CD4-positive, alpha-beta memory T cell (primary cell): Measurements from ENCODE around the gene STX3. TPM values are rescaled to one million over a fixed set of nuclear protein-coding genes. Genes with fewer than 3 reads are reported as not detected.
A peak's percentile ranks its signal among the peaks of the same experiment; 100 is the strongest.
"Not testable (repeated sequence)": the region's sequence is repeated elsewhere in the genome, so short reads cannot be mapped to it uniquely, and the experiment has no call there.

Experiments
- CTCF ChIA-PET: fragments of 350-600 bp; sonication (Branson Sonifier 250); formaldehyde crosslinking; loops from one replicate; lab custom pipeline; 2021; ENCODE audit warnings: inconsistent platforms; ENCODE audit not compliant: partially characterized antibody; lab: Charles Lee
- POLR2A ChIA-PET: fragments of 350-600 bp; sonication (Branson Sonifier 250); formaldehyde crosslinking; loops from one replicate; lab custom pipeline; 2021; ENCODE audit not compliant: partially characterized antibody; lab: Charles Lee
- DNase-seq, 5 donors: peaks; one replicate each; pipeline versions ENCODE4 v3.0.0 to v3.0.0-alpha.2; 2020 to 2022; ENCODE audit warnings: mixed read lengths in 1 of 5
- H3K27ac ChIP-seq: one replicate; pipeline ENCODE4 v1.7.0; 2013; ENCODE audit warnings: low read depth, low read length
- H3K27me3 ChIP-seq: 2 replicates; pipeline ENCODE4 v1.7.0; 2013; ENCODE audit warnings: mild to moderate bottlenecking, low read length, moderate library complexity; ENCODE audit not compliant: insufficient read depth
- H3K36me3 ChIP-seq: 2 replicates; pipeline ENCODE4 v1.7.0; 2013; ENCODE audit warnings: mild to moderate bottlenecking, low read length, moderate library complexity; ENCODE audit not compliant: insufficient read depth
- H3K4me1 ChIP-seq: 2 replicates; pipeline ENCODE4 v1.7.0; 2013; ENCODE audit warnings: mild to moderate bottlenecking, low read length, moderate library complexity; ENCODE audit not compliant: insufficient read depth
- H3K4me3 ChIP-seq, 2 donors: one replicate each; pipeline ENCODE4 v1.7.0; 2013; ENCODE audit warnings: low read length in 2 of 2, mild to moderate bottlenecking in 1 of 2
- H3K9me3 ChIP-seq, 2 donors: one replicate each; pipeline ENCODE4 v1.7.0; 2013; ENCODE audit warnings: low read length in 2 of 2, control low read depth in 1 of 2; ENCODE audit not compliant: control insufficient read depth in 1 of 2
- H3K27ac Mint-ChIP-seq, 7 donors: one replicate each; pipeline ENCODE4 v1.8.0; 2020 to 2021; ENCODE audit warnings: mixed read lengths in 7 of 7, mild to moderate bottlenecking in 6 of 7, inconsistent platforms in 3 of 7, moderate library complexity in 3 of 7
- H3K27me3 Mint-ChIP-seq, 2 donors: one replicate each; pipeline ENCODE4 v1.8.0; 2020 to 2021; ENCODE audit warnings: mixed read lengths in 2 of 2
- H3K36me3 Mint-ChIP-seq, 2 donors: one replicate each; pipeline ENCODE4 v1.8.0; 2020 to 2021; ENCODE audit warnings: mixed read lengths in 2 of 2, inconsistent platforms in 1 of 2, mild to moderate bottlenecking in 1 of 2
- H3K4me1 Mint-ChIP-seq, 4 donors: one replicate each; pipeline ENCODE4 v1.8.0; 2020 to 2021; ENCODE audit warnings: mixed read lengths in 4 of 4, mild to moderate bottlenecking in 1 of 4
- H3K4me3 Mint-ChIP-seq, 8 donors: one replicate each; pipeline ENCODE4 v1.8.0; 2020 to 2021; ENCODE audit warnings: mixed read lengths in 8 of 8, mild to moderate bottlenecking in 7 of 8, moderate library complexity in 6 of 8, inconsistent platforms in 3 of 8
- H3K9me3 Mint-ChIP-seq, 8 donors: one replicate each; pipeline ENCODE4 v1.8.0; 2020 to 2021; ENCODE audit warnings: mixed read lengths in 8 of 8, mild to moderate bottlenecking in 5 of 8, inconsistent platforms in 3 of 8, moderate library complexity in 1 of 8
- intact Hi-C: fragments of 100-400 bp; cut with micrococcal nuclease; formaldehyde crosslinking; loops from one replicate; pipeline ENCODE4 v1.15.1; 2023
- polyA plus RNA-seq, 2 donors: library from polyadenylated mRNA; unstranded; fragments of 300-500 nt; fragmentation: Illumina TruSeq; gene quantifications; one replicate each; pipeline ENCODE4 v1.2.3, GENCODE V29; 2021
- total RNA-seq, 2 experiments: library from RNA; stranded (reverse); gene quantifications; one replicate each; pipeline ENCODE4 v1.2.3, GENCODE V29; 2021

The STX3 gene
- total and polyA plus RNA-seq, 4 experiments from 2014 or later: 8.6 to 15.4 (median 11.1) TPM

DNA sequence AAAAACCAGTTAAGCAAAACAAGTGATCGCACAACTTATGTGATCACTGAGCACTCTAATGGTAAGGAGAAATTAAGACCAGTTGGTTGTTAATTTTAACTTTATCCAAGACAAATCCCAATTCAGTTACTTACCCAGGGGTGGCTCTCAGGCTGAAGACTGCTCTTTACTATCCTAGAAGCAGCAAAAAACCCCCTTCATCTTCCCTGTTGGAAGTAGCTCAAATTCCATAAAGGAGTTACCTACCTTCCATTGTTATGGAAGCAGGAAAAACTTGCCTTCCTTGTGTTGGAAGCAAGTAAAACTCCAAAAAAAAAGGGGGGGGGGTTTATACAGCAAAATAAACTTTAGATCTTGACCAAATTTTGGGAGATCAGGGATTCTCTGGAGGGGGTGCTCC lies 60.6 kb downstream of the STX3 start:
- Mint-ChIP-seq H3K4me3 (no peak overlapping the region), H3K27ac (no peak overlapping the region), H3K27me3 (peaks cover 0 to 2% of the 10 kb centered on the region in 2 donors), H3K4me1 (peaks cover 9 to 31% (median 17%) of the 10 kb centered on the region in 4 donors), H3K9me3 (peaks cover 0 to 3% (median 0%) of the 10 kb centered on the region in 8 donors), H3K36me3 (peaks cover 0 to 3% of the 10 kb centered on the region in 2 donors)
- Histone ChIP-seq H3K36me3 (no peaks in the 10 kb centered on the region), H3K9me3 (no peaks in the 10 kb centered on the region), H3K4me1 (peaks cover 10% of the 10 kb centered on the region), H3K27ac (no peak overlapping the region), H3K27me3 (no peaks in the 10 kb centered on the region), H3K4me3 (no peak overlapping the region)
- intact Hi-C loops: no loop called here
- DNase-seq: no peak
- CTCF ChIA-PET: no interaction called here
- POLR2A ChIA-PET: interaction anchor here (1.1 kb wide), 1 partner anchor 61 kb away, joined by 3 read pairs; the partner anchor contains the start of gene STX3

DNA sequence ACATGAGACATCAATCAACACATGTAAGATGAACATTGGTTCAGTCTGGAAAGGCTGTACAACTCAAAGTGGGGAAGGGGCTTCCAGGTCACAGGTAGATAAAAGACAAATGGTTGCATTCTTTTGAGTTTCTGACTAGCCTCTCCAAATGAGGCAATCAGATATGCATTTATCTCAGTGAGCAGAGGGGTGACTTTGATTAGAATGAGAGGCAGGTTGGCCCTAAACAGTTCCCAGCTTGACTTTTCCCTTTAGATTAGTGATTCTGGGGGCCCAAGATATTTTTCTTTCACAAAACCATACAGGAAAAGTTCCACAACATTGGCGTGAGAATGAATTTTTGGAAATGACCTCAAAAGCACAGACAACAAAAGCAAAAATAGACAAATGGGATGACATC lies 61.3 kb downstream of the STX3 start:
- CTCF ChIA-PET: interaction anchor here (1.0 kb wide), 1 partner anchor 15 kb away, joined by 4 read pairs; no protein-coding TSS in a partner anchor
- Mint-ChIP-seq H3K27ac (peak overlapping the region in 1 of 7 donors; percentile 31), H3K4me1 (peaks cover 6 to 24% (median 12%) of the 10 kb centered on the region in 4 donors)
- DNase-seq, H3K27me3 Mint-ChIP-seq, H3K36me3 Mint-ChIP-seq, H3K4me1 ChIP-seq, H3K9me3 ChIP-seq, intact Hi-C loops, H3K36me3 ChIP-seq, H3K27ac ChIP-seq, H3K27me3 ChIP-seq, H3K4me3 ChIP-seq, H3K4me3 Mint-ChIP-seq, H3K9me3 Mint-ChIP-seq: not testable (repeated sequence)
- POLR2A ChIA-PET: interaction anchor here (1.1 kb wide), 1 partner anchor 61 kb away, joined by 3 read pairs; the partner anchor contains the start of gene STX3

- H3K36me3 Mint-ChIP-seq: no peaks in the 10 kb centered on the region
Measured at GRCh38 chr11:59818572-59818971, 63.4 kb downstream of the STX3 start.

DNA sequence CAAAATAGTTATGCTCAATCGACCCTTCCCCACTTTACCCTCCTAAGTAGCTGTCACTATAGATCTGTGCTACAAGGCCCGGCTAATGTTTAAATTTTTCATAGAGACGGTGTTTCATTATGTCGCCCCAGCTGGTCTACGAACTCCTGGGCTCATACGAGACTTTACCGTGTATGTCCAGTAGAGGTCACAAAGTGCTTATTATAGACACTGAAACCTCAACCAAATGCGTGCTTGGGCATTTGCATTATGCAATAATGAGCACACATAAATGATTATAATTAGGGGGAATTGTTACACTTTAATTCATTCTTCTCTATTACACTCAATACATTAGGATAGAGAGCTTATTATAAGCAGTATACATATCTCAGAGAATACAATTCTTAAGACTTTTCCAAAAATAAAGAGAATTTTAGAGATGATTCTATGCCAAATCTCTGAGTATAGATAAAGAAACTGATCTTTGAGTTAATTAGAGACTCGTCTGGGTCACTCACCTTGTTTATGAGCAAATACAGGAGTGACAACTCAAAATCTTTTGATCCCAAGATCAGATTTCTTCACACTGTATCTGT lies 67.9 kb downstream of the STX3 start:
- Histone ChIP-seq H3K36me3 (no peaks in the 10 kb centered on the region), H3K9me3 (no peaks in the 10 kb centered on the region), H3K4me3 (no peak overlapping the region), H3K27me3 (no peaks in the 10 kb centered on the region), H3K4me1 (no peaks in the 10 kb centered on the region), H3K27ac (no peak overlapping the region)
- POLR2A ChIA-PET: no interaction called here
- DNase-seq: peak; percentile 26 to 39 (median 33)
- H3K27ac Mint-ChIP-seq: peak overlapping the region in 1 of 7 donors; percentile 5
- intact Hi-C loops: loop anchor here (1.0 to 5.0 kb wide), 2 partner anchors 34 to 444 kb away; no protein-coding TSS in a partner anchor
- peak overlapping the region in 1 of 8 donors; percentile 52 for H3K4me3 Mint-ChIP-seq
- H3K36me3 Mint-ChIP-seq: no peaks in the 10 kb centered on the region
- peaks cover 0 to 1% (median 0%) of the 10 kb centered on the region in 8 donors for H3K9me3 Mint-ChIP-seq
- no peaks in the 10 kb centered on the region for H3K27me3 Mint-ChIP-seq
- CTCF ChIA-PET: interaction anchor here (0.6 to 3.6 kb wide), 9 partner anchors 9 to 428 kb away, joined by 3 to 22 read pairs (median 3); no protein-coding TSS in a partner anchor
- peaks cover 6 to 14% (median 11%) of the 10 kb centered on the region in 4 donors for H3K4me1 Mint-ChIP-seq

More at GRCh38 chr11:59818572-59818971, 63.4 kb downstream of the STX3 start:
- ChIA-PET CTCF (no interaction called here), POLR2A (no interaction called here)
- Histone ChIP-seq H3K36me3 (no peaks in the 10 kb centered on the region), H3K27ac (no peak overlapping the region), H3K27me3 (no peaks in the 10 kb centered on the region), H3K4me1 (peaks cover 2% of the 10 kb centered on the region), H3K9me3 (no peaks in the 10 kb centered on the region), H3K4me3 (no peak overlapping the region)
- H3K9me3 Mint-ChIP-seq: no peaks in the 10 kb centered on the region
- intact Hi-C loops: no loop called here
- no peaks in the 10 kb centered on the region for H3K27me3 Mint-ChIP-seq
- H3K4me3 Mint-ChIP-seq: no peak overlapping the region
- DNase-seq: no peak
- H3K27ac Mint-ChIP-seq: peak overlapping the region in 2 of 7 donors; percentile 8 to 59
- H3K4me1 Mint-ChIP-seq: peaks cover 9 to 21% (median 15%) of the 10 kb centered on the region in 4 donors

DNA sequence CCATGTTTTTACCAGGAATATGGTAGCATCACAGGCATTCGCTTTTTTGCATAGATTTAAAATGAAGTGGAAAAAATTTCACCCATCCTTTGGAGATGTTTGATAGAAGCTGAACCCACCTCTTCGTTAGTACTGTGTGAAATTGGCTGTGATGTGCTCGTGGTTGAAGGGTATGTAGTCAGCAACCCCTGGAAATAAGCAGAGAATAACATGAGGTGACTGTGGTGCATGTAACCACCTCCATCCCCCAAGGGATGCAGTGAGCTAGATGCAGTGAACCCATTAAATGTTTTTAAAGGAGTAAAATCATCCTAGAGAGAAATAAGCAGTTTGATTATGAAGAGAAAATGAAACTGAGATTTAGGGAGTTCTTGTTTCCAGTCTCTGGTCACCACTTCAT lies 74.2 kb downstream of the STX3 start:
- H3K27ac ChIP-seq: no peak overlapping the region
- H3K9me3 Mint-ChIP-seq: no peaks in the 10 kb centered on the region
- no peaks in the 10 kb centered on the region for H3K36me3 ChIP-seq
- H3K27me3 Mint-ChIP-seq: peaks cover 0 to 5% of the 10 kb centered on the region in 2 donors
- DNase-seq: no peak
- POLR2A ChIA-PET: no interaction called here
- no peaks in the 10 kb centered on the region for H3K27me3 ChIP-seq
- no peaks in the 10 kb centered on the region for H3K4me1 ChIP-seq
- H3K4me3 ChIP-seq: no peak overlapping the region
- H3K4me3 Mint-ChIP-seq: no peak overlapping the region
- no peaks in the 10 kb centered on the region for H3K36me3 Mint-ChIP-seq
- no peaks in the 10 kb centered on the region for H3K9me3 ChIP-seq
- CTCF ChIA-PET: no interaction called here
- peaks cover 0 to 1% (median 0%) of the 10 kb centered on the region in 4 donors for H3K4me1 Mint-ChIP-seq
- peak overlapping the region in 1 of 7 donors; percentile 63 for H3K27ac Mint-ChIP-seq
- intact Hi-C loops: no loop called here

DNA sequence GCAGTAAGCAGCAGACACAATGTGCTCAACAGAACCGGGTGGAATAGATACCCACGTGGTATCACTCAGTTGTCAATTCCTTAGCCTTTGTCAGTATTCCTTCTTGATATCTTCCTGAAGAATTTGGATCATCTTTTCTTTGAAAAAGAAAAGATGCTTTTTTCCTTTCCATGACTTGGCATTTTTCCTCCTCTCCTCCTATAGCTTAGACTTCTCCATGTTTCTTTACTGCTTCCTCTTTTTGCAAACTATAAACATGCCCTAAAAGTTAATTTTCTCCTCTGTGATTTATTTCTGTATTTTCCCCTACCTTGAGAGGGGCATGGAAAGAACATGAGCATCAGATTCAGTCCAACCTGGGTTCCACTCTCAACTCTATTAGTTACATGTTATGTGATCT lies 78.4 kb downstream of the STX3 start:
- POLR2A ChIA-PET: no interaction called here
- Histone ChIP-seq H3K9me3 (no peaks in the 10 kb centered on the region), H3K27ac (no peak overlapping the region), H3K4me1 (no peaks in the 10 kb centered on the region), H3K4me3 (no peak overlapping the region), H3K27me3 (no peaks in the 10 kb centered on the region), H3K36me3 (no peaks in the 10 kb centered on the region)
- CTCF ChIA-PET: no interaction called here
- Mint-ChIP-seq H3K27me3 (peaks cover 0 to 7% of the 10 kb centered on the region in 2 donors), H3K4me1 (peaks cover 0 to 1% (median 0%) of the 10 kb centered on the region in 4 donors), H3K27ac (no peak overlapping the region), H3K4me3 (no peak overlapping the region), H3K36me3 (no peaks in the 10 kb centered on the region), H3K9me3 (no peaks in the 10 kb centered on the region)
- no peak for DNase-seq
- intact Hi-C loops: no loop called here

GRCh38 chr11:59839615-59840014 lies 84.4 kb downstream of the STX3 start:
- Mint-ChIP-seq H3K27ac (no peak overlapping the region), H3K36me3 (no peaks in the 10 kb centered on the region), H3K4me3 (no peak overlapping the region), H3K9me3 (peaks cover 0 to 2% (median 0%) of the 10 kb centered on the region in 8 donors), H3K4me1 (no peaks in the 10 kb centered on the region), H3K27me3 (peaks cover 2% of the 10 kb centered on the region in 2 donors)
- Histone ChIP-seq H3K36me3 (no peaks in the 10 kb centered on the region), H3K4me3 (no peak overlapping the region), H3K9me3 (no peaks in the 10 kb centered on the region), H3K27ac (no peak overlapping the region), H3K4me1 (no peaks in the 10 kb centered on the region), H3K27me3 (no peaks in the 10 kb centered on the region)
- intact Hi-C loops: no loop called here
- no peak for DNase-seq
- CTCF ChIA-PET: interaction anchor here (0.7 kb wide), 1 partner anchor 38 kb away, joined by 4 read pairs; no protein-coding TSS in a partner anchor
- POLR2A ChIA-PET: no interaction called here
